ENCODE measurements around the gene GIGYF2. TPM values are rescaled to one million over a fixed set of nuclear protein-coding genes. Genes with fewer than 3 reads are reported as not detected.

The GIGYF2 gene
- polyA plus RNA-seq, 1 of the 3 experiments (the other 2 are of a cell fraction), result 12.8 TPM

GRCh38 chr2:232838406-232838874 is 141.3 kb downstream of the GIGYF2 start:
- no peak overlapping the region for H3K4me3 ChIP-seq (ENCODE audit: low read depth in 2 of 2, low read length in 1 of 2)
- DNase-seq, result no peak
- H3K9ac ChIP-seq, result no peak overlapping the region
- no peaks in the 10 kb centered on the region for H3K9me3 ChIP-seq
- POLR2A ChIA-PET, result interaction anchor here (0.6 kb wide), 1 partner anchor 204 kb away, joined by 3 read pairs; no protein-coding TSS in a partner anchor
- H3K9me2 ChIP-seq, result no peaks in the 10 kb centered on the region
- H3F3A ChIP-seq (replicated peaks; ENCODE audit: insufficient read depth), result no peaks in the 10 kb centered on the region
- peaks cover 3 to 13% of the 10 kb centered on the region in 2 experiments; a peak in 2 of 4 replicates for H3K4me1 ChIP-seq (ENCODE audit: control insufficient read depth in 1 of 2, insufficient read depth in 2 of 2, low read depth in 1 of 2, low read length in 1 of 2)
- peak overlapping the region; percentile 56 for H3K4me2 ChIP-seq
- H3K27ac ChIP-seq (ENCODE audit: low read depth in 2 of 2, low read length in 1 of 2), result peak overlapping the region in 1 of 2 experiments; percentile 3; a peak in 1 of 4 replicates
- H3K36me3 ChIP-seq (replicated peaks in 1 of 2; ENCODE audit: control insufficient read depth in 1 of 2, insufficient read depth in 2 of 2, low read length in 1 of 2), result peaks cover 43 to 48% of the 10 kb centered on the region in 2 experiments
- peaks cover 5% of the 10 kb centered on the region; the same call in 1 of the 2 replicates for H3K79me2 ChIP-seq (ENCODE audit: insufficient read depth)
- no peak for TF ChIP-seq ELF1 (IDR thresholded peaks at IDR 0.05)
- 0 out of 2 replicates have a peak, but pooled peaks have one; percentile 6 for TF ChIP-seq TCF12 (IDR thresholded peaks at IDR 0.05)
- TF ChIP-seq CTCF (IDR thresholded peaks at IDR 0.05), result no peak
- H2AFZ ChIP-seq (ENCODE audit: low read depth), result no peak overlapping the region
- peaks cover 8% of the 10 kb centered on the region for H4K20me1 ChIP-seq (ENCODE audit: insufficient read depth)
- no peaks in the 10 kb centered on the region for H3K27me3 ChIP-seq (ENCODE audit: insufficient read depth)
- CTCF ChIA-PET, result no interaction called here
- WGBS (ENCODE audit: low lambda C conversion rate), result 40% methylated on average over 2 of the region's 2 CpGs

- no peak overlapping the region for H3K4me3 ChIP-seq (ENCODE audit: low read depth in 2 of 2, low read length in 1 of 2)
- no peaks in the 10 kb centered on the region for H3K9me3 ChIP-seq
- no peak for TF ChIP-seq RCOR1 (IDR thresholded peaks at IDR 0.05; ENCODE audit: low read length)
- TF ChIP-seq MXI1 (IDR thresholded peaks at IDR 0.05; ENCODE audit: low read depth, low read length), result no peak
- TF ChIP-seq ZBTB33 (IDR thresholded peaks at IDR 0.05; ENCODE audit: borderline replicate concordance, low read depth), result no peak
- no peak for TF ChIP-seq RFX5 (IDR thresholded peaks at IDR 0.05; ENCODE audit: low read length)
- no peak for TF ChIP-seq EZH2phosphoT487 (IDR thresholded peaks at IDR 0.05; ENCODE audit: borderline replicate concordance, low read depth)
- TF ChIP-seq PBX3 (IDR thresholded peaks at IDR 0.05), result no peak
- TF ChIP-seq MEF2A (IDR thresholded peaks at IDR 0.05; ENCODE audit: borderline replicate concordance, low read depth), result no peak
- TF ChIP-seq EP300 (IDR thresholded peaks at IDR 0.05; ENCODE audit: borderline replicate concordance in 1 of 2, low read depth in 1 of 2, low read length in 1 of 2), result no peak
- TF ChIP-seq JUND (IDR thresholded peaks at IDR 0.05), result no peak
- TF ChIP-seq IRF3 (IDR thresholded peaks at IDR 0.05; ENCODE audit: low read depth, low read length), result no peak
- ChIA-PET POLR2A (no interaction called here), CTCF (interaction anchor here (0.7 kb wide), 1 partner anchor 233 kb away, joined by 3 read pairs; no protein-coding TSS in a partner anchor)
- no peak overlapping the region for H3K4me2 ChIP-seq
- H3K27me3 ChIP-seq (ENCODE audit: insufficient read depth), result no peaks in the 10 kb centered on the region
- H2AFZ ChIP-seq (ENCODE audit: low read depth), result no peak overlapping the region
- peaks cover 8% of the 10 kb centered on the region for H4K20me1 ChIP-seq (ENCODE audit: insufficient read depth)
- 95% methylated on average over 9 of the region's 9 CpGs for WGBS (ENCODE audit: low lambda C conversion rate)
- DNase-seq, result no peak
- no peaks in the 10 kb centered on the region for H3F3A ChIP-seq (replicated peaks; ENCODE audit: insufficient read depth)
- peaks cover 44 to 47% of the 10 kb centered on the region in 2 experiments for H3K36me3 ChIP-seq (replicated peaks in 1 of 2; ENCODE audit: control insufficient read depth in 1 of 2, insufficient read depth in 2 of 2, low read length in 1 of 2)
- no peaks in the 10 kb centered on the region for H3K9me2 ChIP-seq
- H3K27ac ChIP-seq (ENCODE audit: low read depth in 2 of 2, low read length in 1 of 2), result no peak overlapping the region
- peaks cover 5% of the 10 kb centered on the region; the same call in 1 of the 2 replicates for H3K79me2 ChIP-seq (ENCODE audit: insufficient read depth)
- H3K4me1 ChIP-seq (ENCODE audit: control insufficient read depth in 1 of 2, insufficient read depth in 2 of 2, low read depth in 1 of 2, low read length in 1 of 2), result peaks cover 0 to 13% of the 10 kb centered on the region in 2 experiments; a peak in 2 of 4 replicates
- no peak overlapping the region for H3K9ac ChIP-seq
Observed at GRCh38 chr2:232839411-232840079, 142.4 kb downstream of the GIGYF2 start.
